ENCODE results near the gene FOXA3.
"Not testable (repeated sequence)": the region's sequence is repeated elsewhere in the genome, so short reads cannot be mapped to it uniquely, and the experiment has no call there.

FOXA3 gene

DNA sequence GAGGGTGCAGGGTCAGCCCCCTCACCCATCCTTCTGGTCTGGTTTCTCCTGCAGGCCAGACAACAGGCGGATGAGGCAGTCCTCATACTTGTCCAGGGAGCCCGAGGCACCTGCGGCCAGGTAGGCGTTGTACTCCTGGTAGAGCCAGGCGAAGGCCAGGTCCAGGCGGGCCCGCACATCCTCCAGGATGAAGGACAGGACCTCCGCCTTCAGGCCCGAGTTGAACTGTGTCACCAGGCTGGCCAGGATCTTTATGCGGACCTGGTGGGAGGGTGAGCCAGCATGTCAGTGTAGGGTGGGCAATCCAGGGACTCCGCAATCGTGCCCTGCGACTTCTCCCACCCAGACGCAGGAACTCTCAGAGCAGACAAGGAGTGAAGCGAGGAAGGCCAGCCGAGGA is 35.2 kb upstream of the FOXA3 start:
- DNase-seq, result no peak

DNA sequence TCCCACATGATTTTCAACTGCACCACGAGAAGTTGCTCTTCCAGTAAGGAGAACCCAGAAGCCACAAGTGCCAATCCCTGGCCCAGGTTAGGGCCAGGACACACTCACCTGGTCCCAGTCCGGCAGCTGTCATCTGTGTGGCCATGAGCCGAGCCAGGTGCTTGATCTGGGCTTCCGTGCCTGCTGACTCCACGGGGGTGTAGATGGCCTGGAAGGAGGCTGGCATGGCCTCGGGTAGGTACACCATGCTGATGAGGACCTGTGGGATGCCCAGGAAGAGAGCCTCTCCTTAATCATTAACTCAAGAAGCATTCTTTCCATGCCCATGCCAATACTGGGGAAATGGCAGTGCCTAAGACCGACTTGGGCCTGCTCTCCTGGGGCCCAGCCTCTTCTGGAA is 29.2 kb upstream of the FOXA3 start:
- DNase-seq, result no peak

DNA sequence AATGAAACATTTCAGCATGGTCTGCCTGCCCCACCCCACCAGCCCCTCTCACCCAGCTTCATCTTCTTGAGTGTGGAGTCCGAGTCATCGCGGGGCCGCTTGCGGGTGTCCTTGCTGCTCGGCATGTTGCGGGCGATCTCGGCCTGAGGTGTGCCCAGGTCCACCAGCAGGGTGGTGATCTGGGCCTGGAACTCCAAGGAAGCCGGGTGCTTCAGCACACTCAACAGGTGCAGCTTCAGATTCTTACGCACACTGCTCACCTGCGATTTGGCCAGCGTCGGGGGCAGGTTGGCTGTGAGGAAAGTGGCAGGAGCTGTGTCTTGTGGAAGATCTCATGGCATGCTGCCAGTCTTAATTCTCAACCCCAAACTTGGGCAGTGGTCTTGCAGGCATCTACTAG is 21.9 kb upstream of the FOXA3 start:
- no peak for DNase-seq

DNA sequence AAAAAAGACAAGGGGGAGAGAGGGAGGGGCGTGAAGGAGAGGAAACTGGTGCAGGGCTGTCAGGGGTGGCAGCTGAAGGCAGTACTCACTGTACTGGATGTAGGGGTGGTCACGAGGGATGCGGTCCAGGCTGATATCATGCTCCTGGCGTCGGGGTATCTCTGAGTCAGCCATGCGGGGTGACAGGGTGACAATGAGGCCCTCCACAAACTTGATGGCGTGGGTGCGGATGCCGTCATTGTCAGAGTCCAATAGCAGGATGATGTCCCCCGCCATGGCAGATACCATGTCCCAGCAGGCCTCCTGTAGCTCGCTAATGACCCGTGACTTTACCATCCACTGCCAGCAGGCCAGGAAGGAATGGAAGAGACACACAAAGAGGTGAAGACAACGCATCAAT is 16.5 kb upstream of the FOXA3 start:
- DNase-seq, result no peak

DNA sequence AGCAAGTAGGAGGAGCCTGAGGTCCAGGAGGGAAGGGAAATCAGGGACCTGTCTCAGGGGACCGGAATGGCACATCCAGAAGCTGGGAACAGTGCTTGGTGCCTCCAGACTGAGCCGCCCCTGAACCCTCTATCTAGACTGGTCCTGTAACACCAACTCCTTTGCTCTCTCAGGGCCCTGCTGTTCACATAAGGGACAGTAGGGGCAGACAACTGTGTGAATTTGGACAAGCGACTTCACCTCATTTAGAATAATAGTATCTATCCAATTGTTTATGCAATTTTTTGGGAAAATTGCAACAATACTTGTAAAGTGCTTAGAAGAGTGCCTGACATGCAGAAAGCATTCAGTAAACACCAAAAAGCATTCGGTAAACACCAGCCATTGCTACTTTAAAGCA is 15.2 kb upstream of the FOXA3 start:
- DNase-seq, result no peak

DNA sequence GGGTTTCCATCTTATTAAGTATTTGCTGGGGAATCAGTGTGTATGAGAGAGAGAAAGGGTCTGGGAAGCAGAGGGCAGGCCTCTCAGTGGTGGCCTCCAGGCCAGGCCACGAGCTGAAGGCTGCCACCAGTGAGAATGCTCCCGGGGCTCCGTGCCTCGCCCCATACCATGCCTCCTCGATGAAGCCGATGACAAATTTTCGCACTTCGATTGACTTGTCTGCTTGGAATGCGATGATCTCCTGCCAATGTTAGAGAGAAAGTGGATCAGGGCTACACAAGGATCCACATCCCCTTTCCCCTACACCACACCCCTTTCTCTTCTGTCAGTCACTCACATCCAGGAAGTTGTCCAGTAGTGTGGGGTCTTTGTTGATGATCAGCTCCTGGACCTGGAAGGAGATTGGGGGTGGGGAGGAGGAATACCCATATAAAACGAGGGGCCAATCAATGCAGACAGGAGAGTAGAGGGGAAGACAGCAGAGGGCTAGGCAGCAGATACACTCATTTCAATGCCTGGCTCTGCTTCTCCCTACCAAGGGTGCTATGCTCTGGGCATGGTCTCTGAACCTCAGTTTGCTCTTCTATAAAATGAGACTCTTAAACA is 11.9 kb upstream of the FOXA3 start:
- DNase-seq, result no peak

DNA sequence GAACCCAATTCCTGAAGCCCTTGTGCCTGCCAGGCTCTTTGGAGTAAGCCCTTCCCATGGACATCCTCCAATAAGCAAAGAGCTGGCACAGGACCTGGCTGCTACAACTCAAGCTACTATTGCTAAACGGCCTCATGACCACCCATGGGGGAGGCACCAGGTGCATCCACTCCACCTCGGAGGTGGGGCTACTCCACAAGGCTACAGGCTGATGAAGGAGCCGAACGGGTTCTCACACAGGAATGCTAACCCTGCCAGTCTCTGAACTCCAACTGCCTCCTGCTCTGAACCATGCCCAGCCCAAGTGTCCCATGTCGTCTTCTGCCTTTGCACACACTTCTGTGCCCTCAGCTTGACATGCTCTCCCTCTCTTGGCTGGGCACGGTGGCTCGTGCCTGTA is 11.1 kb upstream of the FOXA3 start:
- no peak for DNase-seq

DNA sequence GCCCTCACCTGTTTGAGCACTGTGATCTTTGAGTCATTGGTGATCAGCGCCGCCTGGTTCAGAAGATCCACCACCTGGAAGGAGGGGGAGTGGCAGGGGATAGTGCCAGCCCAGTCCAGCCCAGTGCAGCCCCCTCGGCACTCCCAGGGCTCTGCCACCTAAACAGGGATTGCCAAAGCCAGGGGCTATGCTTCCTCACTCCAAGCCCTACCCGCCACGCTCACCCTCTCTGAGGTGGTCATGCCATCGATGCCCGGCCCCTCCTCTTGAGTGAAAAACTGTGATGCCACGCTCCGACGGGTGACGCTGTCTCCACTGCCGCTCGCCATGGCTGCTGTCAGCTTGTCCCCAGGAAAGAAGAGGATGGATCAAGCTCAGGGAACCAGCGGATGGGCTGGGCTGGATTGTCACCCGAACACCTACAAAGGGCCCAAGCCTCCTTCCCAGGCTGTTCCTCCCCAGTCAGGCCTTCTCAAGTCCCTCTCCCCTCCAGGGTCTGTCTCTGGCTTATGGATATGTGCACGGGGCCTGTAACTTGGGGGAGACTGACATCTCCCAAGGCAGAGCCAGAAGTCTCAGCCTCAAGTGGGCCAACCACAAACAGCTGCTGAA is 9.9 kb upstream of the FOXA3 start:
- no peak for DNase-seq

DNA sequence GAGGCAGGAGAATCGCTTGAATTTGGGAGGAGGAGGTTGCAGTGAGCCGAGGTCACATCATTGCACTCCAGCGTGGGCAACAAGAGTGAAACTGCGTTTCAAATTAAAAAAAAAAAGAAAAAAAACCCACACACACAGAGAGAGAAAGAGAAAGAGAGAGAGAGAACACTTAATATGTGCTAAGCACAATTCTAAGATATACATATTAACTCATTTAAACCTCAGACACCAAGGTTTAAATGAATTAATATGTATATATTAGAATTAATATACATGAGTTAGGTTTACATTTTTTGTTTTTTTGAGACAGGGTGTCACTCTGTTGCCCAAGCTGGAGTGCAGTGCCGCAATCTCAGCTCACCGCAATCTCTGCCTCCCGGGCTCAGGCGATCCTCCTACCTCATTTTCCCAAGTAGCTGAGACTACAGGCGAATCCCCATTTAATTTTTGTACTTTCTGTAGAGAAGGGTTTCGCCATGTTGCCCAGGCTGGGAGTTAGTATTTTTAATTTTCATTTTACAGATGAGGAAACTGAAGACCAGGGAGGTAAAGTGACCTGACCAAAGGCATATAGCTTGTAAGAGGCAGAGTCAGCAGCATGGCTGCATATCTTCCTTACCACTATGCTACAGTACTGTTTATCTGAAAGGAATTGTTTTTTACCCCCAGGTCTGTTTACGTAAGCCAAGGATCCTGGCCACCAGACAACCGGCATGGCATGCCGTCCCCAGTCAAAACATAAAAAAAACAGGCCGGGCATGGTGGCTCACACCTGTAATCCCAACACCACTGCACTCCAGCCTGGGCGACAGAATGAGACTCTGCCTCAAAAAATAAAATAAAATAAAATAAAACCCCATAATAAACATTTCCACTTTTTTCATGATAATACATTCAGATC is 3.5 kb upstream of the FOXA3 start:
- no peak for DNase-seq

DNA sequence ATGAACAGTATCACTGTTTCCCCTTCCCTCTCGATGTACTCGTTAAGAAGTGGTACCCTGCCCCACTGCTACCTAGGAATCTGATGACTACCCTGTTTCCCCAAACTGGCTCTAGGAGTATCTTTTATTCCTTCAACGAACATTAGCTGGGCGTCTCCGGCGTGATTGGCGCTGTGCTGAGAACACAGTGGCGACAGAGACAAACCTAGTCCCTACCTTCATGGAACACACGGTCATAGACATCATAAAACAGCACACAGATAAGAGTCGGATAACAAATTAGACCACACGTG is 1.9 kb upstream of the FOXA3 start:
- DNase-seq, result no peak

DNA sequence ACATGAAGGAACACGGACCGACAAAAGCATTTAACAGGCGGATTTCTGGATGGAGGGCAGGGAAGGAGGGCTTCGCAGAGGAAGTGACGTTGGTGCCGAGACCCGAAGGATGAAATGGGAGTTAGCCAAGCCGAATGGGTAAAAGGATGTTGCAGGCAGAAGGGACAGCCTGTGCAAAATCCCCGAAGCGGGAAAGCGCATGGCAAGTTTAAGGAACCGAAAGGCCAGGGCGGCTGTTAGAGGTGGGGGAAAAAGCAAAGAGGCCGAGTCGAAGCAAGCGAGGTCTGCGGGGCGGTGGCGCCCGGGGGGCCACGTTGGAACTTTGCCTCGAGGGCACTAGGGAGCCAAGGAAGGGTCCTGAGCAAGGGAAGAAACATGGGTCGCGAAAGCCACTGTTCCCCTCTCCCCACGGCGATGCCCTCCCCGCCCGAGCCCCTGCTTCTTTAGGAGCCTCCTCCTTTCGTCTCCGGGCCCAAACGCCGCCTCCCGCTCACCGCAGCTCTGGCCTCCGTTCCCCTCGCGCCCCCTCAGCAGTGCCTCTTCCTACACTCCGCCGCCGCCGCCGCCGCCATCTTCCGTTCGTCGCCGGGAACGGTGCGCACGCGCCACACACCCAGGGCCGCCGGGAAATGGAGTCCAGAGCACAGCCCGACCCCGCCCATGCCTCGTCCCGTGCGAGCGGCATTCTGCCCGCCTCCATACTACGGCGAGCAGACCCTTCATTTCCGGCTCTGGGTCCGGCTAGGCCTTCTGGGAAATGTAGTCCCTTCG is 1.4 kb upstream of the FOXA3 start, which contains the start of gene SYMPK:
SYMPK (minus strand) TSS at position 584 of the 771 bp plus-strand sequence. CDS start 8,652 bp downstream, outside the sequence.
- DNase-seq, result peak; percentile 99

DNA sequence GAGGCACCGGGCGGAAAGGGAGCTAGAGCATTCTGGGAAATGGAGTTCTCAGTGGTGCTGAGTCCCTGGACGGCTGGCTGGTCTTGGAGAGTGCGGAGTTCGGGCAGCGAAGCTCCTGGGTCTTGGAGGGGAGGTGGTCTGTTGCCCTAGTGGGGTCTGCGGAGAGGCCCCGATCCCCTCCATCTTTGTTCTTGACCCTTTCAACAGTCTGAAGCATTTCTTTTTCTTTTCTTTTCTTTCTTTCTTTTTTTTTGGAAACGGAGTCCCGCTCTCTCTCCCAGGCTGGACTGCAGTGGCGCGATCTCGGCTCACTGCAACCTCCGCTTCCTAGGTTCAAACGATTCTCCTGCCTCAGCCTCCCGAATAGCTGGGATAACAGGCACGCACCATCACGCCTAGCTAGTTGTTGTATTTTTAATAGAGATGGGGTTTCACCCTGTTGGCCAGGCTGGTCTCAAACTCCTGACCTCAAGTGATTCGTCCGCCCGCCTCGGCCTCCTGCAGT is 739 bp upstream of the FOXA3 start:
- DNase-seq, result no peak

DNA sequence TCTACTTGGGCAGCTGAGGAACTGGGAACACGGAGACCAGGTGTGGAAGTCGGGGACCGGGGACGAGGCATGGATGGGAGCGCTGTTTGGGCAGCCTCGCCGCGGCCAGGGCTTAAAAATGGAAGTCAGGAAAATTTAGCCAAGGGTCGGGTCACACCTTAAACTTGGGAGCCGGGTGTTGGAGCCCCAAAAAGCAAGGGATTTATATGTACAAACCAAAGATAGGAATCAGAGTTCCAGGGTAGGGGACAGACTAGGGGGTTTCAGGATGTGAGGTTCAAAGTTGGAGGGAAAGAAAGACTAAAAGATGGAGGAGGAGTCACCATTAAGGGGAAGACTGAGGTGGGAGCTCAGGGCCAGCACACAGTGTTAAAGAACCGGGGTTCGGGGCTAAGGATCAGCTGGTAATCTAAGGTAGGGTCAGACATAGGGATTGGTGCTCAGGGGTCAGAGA is 530 bp downstream of the FOXA3 start:
- DNase-seq, result no peak

DNA sequence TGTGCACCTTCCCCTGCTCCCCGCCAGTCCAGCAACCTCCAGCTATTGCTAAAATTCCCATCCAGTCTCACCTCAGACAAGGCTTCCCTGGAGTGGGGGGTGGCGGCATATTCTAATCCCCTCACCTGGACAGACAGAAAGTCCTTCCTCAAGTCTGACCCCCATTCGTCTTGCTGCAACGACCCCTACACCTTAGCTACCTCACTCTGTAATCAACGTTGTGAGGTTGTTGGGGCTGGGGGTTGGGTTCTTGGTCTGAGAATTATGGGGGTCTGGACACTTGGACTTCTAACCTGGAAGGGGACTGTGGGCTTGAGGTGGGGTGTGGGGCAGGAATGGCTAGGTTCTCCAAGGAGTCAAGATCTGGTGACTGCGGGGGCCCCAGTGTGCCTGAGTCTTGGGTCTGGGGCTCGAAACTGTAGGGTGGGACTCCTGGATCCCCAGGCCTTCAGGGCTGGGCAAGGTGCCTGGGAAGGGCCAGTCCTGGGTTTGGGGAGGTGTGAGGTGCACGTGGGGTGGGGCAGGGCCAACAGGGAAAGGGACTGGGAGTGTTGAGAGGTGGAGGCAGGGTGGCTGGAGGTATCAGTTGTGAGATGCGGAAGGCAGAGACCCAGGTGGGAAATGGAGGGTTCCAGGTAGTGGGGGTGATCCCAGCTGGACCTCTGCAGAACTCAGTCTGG is 1.3 kb downstream of the FOXA3 start:
- DNase-seq, result no peak

DNA sequence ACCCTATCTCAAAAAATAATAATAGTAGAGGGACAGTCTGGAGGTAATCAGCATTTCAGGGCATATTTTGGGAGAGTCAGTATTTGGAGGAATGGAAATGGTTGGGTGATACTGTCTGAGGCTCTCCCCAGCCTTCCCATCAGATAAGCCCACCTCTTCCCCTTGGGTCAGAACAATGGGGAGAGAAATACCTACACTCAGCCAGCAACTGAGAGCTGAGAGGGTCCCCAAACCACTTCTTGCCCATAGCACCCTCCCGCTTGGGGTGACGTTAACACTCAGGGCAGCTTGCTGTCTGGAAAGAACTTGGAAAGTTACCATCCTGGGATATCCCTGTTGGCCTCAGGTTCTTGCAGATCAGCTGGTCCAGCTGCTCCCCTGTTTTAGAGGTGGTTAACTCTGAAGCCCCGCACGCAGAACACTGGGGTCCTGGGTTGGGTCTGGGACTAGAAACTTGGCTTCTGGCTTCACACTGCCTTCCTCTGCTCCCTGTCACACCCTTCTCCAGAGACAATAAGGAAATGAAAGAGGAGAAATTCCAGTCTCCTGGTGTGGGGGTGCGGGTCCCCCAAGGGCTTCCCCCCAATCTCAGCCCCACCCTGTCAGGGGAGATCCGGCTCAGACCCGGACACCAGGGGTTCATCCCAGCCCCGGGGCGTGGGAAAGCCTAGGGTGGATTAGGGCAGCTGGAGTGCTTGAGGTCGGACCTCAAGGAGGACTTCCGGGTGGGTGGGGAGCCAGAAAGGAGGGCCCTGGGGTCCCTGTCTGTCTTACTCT is 2.5 kb downstream of the FOXA3 start:
- DNase-seq, result no peak

DNA sequence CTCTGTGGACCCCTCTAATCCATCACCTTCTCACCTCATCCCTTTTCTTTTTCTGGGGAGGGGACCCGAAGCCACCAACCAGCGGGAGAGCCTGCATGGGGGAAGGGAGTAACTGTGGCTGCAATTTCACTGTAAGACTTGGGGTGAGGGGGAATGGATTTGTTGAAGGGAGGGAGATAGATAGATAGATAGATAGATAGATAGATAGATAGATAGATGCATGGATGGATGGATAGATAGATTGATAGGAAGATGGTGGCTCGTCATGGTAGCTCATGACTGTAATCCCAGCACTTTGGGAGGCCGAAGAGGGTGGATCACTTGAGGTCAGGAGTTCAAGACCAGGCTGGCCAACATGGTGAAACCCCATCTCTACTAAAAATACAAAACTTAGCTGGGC is 3.1 kb downstream of the FOXA3 start:
- DNase-seq, result not testable (repeated sequence)

DNA sequence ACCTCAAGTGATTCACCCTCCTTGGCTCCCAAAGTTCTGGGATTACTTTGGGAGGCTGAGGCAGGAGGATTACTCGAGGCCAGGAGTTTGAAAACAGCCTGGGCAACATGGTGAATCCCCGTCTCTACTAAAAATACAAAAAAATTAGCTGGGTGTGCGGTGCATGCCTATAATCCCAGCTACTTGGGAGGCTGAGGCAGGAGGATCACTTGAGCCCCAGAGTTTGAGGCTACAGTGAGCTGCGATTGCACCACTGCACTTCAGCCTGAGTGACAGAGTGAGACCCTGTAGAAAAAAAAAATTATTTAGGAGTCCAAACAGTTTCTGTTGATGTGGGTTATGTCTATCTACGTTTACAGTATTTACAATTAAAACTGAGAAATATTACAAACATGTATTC is 6.7 kb downstream of the FOXA3 start:
- DNase-seq, result no peak

DNA sequence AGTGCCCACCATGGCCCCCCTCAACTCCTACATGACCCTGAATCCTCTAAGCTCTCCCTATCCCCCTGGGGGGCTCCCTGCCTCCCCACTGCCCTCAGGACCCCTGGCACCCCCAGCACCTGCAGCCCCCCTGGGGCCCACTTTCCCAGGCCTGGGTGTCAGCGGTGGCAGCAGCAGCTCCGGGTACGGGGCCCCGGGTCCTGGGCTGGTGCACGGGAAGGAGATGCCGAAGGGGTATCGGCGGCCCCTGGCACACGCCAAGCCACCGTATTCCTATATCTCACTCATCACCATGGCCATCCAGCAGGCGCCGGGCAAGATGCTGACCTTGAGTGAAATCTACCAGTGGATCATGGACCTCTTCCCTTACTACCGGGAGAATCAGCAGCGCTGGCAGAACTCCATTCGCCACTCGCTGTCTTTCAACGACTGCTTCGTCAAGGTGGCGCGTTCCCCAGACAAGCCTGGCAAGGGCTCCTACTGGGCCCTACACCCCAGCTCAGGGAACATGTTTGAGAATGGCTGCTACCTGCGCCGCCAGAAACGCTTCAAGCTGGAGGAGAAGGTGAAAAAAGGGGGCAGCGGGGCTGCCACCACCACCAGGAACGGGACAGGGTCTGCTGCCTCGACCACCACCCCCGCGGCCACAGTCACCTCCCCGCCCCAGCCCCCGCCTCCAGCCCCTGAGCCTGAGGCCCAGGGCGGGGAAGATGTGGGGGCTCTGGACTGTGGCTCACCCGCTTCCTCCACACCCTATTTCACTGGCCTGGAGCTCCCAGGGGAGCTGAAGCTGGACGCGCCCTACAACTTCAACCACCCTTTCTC is 8.2 kb downstream of the FOXA3 start:
- no peak for DNase-seq

DNA sequence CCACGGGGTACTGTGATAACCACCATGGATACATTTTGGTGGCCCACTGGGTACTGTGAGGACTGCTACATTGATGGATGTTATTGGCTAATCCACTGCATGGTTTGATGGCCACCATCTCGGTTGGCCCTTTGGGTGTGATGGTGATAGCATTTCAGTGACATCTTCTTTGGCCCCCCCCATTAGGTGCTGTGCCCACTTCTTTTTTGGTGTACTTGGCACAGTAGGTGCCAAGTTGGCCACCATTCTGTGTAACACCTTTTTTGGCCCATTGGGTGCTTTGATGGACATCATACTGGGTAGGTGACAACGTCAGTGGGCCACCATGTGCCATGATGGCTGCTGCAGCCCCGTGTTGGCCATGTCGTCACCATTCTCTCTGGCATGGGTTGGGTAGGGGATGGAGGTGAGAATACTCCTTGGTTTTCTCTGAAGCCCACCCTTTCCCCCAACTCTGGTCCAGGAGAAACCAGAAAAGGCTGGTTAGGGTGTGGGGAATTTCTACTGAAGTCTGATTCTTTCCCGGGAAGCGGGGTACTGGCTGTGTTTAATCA is 9.2 kb downstream of the FOXA3 start:
- no peak for DNase-seq

DNA sequence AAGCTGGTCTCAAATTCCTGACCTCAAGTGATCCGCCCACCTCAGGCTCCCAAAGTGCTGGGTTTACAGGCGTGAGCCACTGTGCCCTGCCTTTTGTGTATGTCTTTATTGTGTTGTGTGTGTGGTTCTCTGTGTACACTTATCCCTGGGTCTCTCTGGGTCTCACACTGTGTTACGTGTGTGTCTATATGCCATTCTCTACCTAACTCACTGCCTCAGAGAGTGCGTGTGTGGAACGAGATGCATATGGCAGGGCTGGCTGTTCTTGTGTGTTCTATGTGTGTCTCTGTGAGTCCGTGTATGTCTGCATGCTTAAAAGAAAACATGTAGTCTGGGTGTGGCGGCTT is 10.5 kb downstream of the FOXA3 start:
- no peak for DNase-seq

DNA sequence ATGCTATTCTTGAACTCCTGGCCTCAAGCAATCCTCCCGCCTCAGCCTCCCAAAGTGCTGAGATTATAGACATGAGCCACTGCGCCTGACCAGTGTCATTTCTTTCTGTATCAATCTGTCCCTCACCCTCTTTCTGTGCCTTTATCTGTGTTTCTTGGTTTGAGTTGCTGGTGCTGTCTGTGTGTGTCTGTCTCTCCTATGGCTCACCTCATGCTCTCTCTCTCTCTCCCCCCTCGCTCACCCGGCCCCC is 12.0 kb downstream of the FOXA3 start:
- no peak for DNase-seq
